Measurements from ENCODE around the gene RGS12.

Gene RGS12

GRCh38 chr4:3255611-3256186, 37.1 kb upstream of the RGS12 start:
- no peak for DNase-seq (ENCODE audit: low spot score)

GRCh38 chr4:3256230-3257102, 36.4 kb upstream of the RGS12 start:
- DNase-seq (ENCODE audit: low spot score), result no peak

- DNase-seq (ENCODE audit: low spot score), result no peak
These were observed 35.7 kb upstream of the RGS12 start for GRCh38 chr4:3257103-3257555.

GRCh38 chr4:3257556-3258482, 35.0 kb upstream of the RGS12 start:
- DNase-seq (ENCODE audit: low spot score), result no peak

GRCh38 chr4:3261411-3262207, 31.2 kb upstream of the RGS12 start:
- DNase-seq (ENCODE audit: low spot score), result no peak

- no peak for DNase-seq (ENCODE audit: low spot score)
These were observed 30.4 kb upstream of the RGS12 start for GRCh38 chr4:3262208-3263052.

- no peak for DNase-seq (ENCODE audit: low spot score)
These were observed 29.6 kb upstream of the RGS12 start for GRCh38 chr4:3263053-3263875.

- DNase-seq (ENCODE audit: low spot score), result peak; percentile 14
These were observed 29.0 kb upstream of the RGS12 start for GRCh38 chr4:3263876-3264193.

GRCh38 chr4:3266076-3266475, 26.7 kb upstream of the RGS12 start:
- DNase-seq (ENCODE audit: low spot score), result no peak

- DNase-seq (ENCODE audit: low spot score), result no peak
These were observed 25.0 kb upstream of the RGS12 start for GRCh38 chr4:3267576-3268394.

- DNase-seq (ENCODE audit: low spot score), result no peak
These were observed 24.3 kb upstream of the RGS12 start for GRCh38 chr4:3268395-3269104.

GRCh38 chr4:3269105-3269927, 23.5 kb upstream of the RGS12 start:
- no peak for DNase-seq (ENCODE audit: low spot score)

- no peak for DNase-seq (ENCODE audit: low spot score)
These were observed 22.7 kb upstream of the RGS12 start for GRCh38 chr4:3269991-3270611.

- no peak for DNase-seq (ENCODE audit: low spot score)
These were observed 21.7 kb upstream of the RGS12 start for GRCh38 chr4:3271131-3271530.

- DNase-seq (ENCODE audit: low spot score), result no peak
These were observed 15.8 kb upstream of the RGS12 start for GRCh38 chr4:3276986-3277385.

GRCh38 chr4:3280466-3280865, 12.4 kb upstream of the RGS12 start:
- no peak for DNase-seq (ENCODE audit: low spot score)

- no peak for DNase-seq (ENCODE audit: low spot score)
These were observed 9.3 kb upstream of the RGS12 start for GRCh38 chr4:3283483-3283882.
